ENCODE measurements around the gene CNFN. TPM values are rescaled to one million over a fixed set of nuclear protein-coding genes. Genes with fewer than 3 reads are reported as not detected.

Gene CNFN
- total RNA-seq, 4 donors from 2014 or later = not detected

GRCh38 chr19:42366673-42367072 lies 23.4 kb downstream of the CNFN start:
- no peak for ATAC-seq (ENCODE audit: low FRiP score)

GRCh38 chr19:42363614-42364346 lies 26.3 kb downstream of the CNFN start:
- DNase-seq (ENCODE audit: low spot score) = no peak
- TF ChIP-seq CTCF (IDR thresholded peaks at IDR 0.05) = no peak
- ATAC-seq (ENCODE audit: low FRiP score) = no peak

More at GRCh38 chr19:42366673-42367072, 23.4 kb downstream of the CNFN start:
- TF ChIP-seq CTCF (IDR thresholded peaks at IDR 0.05) = no peak
- no peak for DNase-seq (ENCODE audit: low spot score)

GRCh38 chr19:42362891-42363440 lies 27.1 kb downstream of the CNFN start:
- DNase-seq (ENCODE audit: low spot score) (no peak), ATAC-seq (ENCODE audit: low FRiP score) (no peak)

GRCh38 chr19:42362342-42362741 lies 27.8 kb downstream of the CNFN start:
- no peak for TF ChIP-seq CTCF (IDR thresholded peaks at IDR 0.05)

More at GRCh38 chr19:42362891-42363440, 27.1 kb downstream of the CNFN start:
- TF ChIP-seq CTCF (IDR thresholded peaks at IDR 0.05) = no peak

GRCh38 chr19:42361545-42361910 lies 28.6 kb downstream of the CNFN start:
- TF ChIP-seq CTCF (IDR thresholded peaks at IDR 0.05) = no peak
- ATAC-seq (ENCODE audit: low FRiP score) (no peak), DNase-seq (ENCODE audit: low spot score) (no peak)

More at GRCh38 chr19:42362342-42362741, 27.8 kb downstream of the CNFN start:
- no peak for ATAC-seq (ENCODE audit: low FRiP score)
- DNase-seq (ENCODE audit: low spot score) = no peak

GRCh38 chr19:42360787-42361544 lies 29.1 kb downstream of the CNFN start:
- no peak for ATAC-seq (ENCODE audit: low FRiP score)
- no peak for DNase-seq (ENCODE audit: low spot score)
- TF ChIP-seq CTCF (IDR thresholded peaks at IDR 0.05) = no peak
